ENCODE results near the gene ZNF397. TPM values are rescaled to one million over a fixed set of nuclear protein-coding genes. Genes with fewer than 3 reads are reported as not detected.

ZNF397 gene
- total and polyA plus RNA-seq, 2 of the 13 experiments (the other 11 are each of a cell fraction or from before 2014, with no cell fraction given), result 4.7 to 9.4 TPM

DNA sequence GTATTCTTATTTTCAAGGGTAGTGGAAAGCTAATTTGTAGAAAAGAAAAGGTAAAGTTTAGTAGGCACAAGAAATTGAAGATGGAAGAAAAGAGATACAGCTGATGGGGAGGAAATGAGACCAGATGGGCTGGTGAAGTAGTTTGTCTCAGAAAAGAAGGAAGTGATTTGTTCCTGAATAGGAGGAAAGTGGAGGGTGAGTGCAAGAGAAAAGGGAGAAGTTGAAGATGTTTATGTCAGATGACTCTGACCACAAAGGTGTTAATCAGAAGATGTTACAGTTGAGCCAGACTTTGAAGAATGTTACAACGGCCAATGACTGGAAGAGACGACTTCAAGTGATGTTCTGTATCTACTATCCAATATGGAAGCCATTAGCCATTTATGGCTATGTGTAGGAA lies 28.0 kb downstream of the ZNF397 start:
- CTCF ChIA-PET (ENCODE audit: low intra/inter-chr PET ratio, low total read pairs), result no interaction called here
- intact Hi-C loops (cut with micrococcal nuclease; ENCODE audit: unreplicated experiment) (no loop called here), in situ Hi-C loops (cut with HindIII; ENCODE audit: extremely low pct_ligation_motif_present, low pct_unique_long_range_greater_than_20kb) (no loop called here)
- H2AFZ ChIP-seq (ENCODE audit: low read length), result no peak overlapping the region
- H3K9ac ChIP-seq (ENCODE audit: insufficient read depth, low read depth, low read length), result no peak overlapping the region
- no peaks in the 10 kb centered on the region for H3K4me1 ChIP-seq (ENCODE audit: insufficient read depth, low read length)
- no peaks in the 10 kb centered on the region for H4K20me1 ChIP-seq (ENCODE audit: insufficient read depth, low read length)
- H3K4me2 ChIP-seq (ENCODE audit: low read depth, low read length), result no peak overlapping the region
- POLR2A ChIA-PET, result no interaction called here
- FAIRE-seq, result no peak
- H3K4me3 ChIP-seq (replicated peaks in 1 of 3; ENCODE audit: insufficient read depth in 1 of 3, low read depth in 2 of 3, low read length in 3 of 3), result no peak overlapping the region
- H3K27ac ChIP-seq (ENCODE audit: extremely low read length, insufficient read depth, low read length), result no peak overlapping the region
- H3K9me3 ChIP-seq (ENCODE audit: low read length), result no peaks in the 10 kb centered on the region
- no peak for DNase-seq (ENCODE audit: low spot score)
- no peak for ATAC-seq
- no peaks in the 10 kb centered on the region for H3K27me3 ChIP-seq (ENCODE audit: control insufficient read depth in 1 of 2, insufficient read depth in 2 of 2, low read length in 2 of 2)
- no peak for TF ChIP-seq ZNF850 (CRISPR knock-in tag; conservative IDR thresholded peaks at IDR 0.05)
- TF ChIP-seq, protein P1, sequence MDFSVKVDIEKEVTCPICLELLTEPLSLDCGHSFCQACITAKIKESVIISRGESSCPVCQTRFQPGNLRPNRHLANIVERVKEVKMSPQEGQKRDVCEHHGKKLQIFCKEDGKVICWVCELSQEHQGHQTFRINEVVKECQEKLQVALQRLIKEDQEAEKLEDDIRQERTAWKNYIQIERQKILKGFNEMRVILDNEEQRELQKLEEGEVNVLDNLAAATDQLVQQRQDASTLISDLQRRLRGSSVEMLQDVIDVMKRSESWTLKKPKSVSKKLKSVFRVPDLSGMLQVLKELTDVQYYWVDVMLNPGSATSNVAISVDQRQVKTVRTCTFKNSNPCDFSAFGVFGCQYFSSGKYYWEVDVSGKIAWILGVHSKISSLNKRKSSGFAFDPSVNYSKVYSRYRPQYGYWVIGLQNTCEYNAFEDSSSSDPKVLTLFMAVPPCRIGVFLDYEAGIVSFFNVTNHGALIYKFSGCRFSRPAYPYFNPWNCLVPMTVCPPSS (IDR thresholded peaks at IDR 0.05), result no peak
- TF ChIP-seq RXRB (CRISPR knock-in tag; IDR thresholded peaks at IDR 0.05; ENCODE audit: borderline replicate concordance), result no peak
- no peak for TF ChIP-seq TSC22D2 (CRISPR knock-in tag; IDR thresholded peaks at IDR 0.05; ENCODE audit: borderline replicate concordance)
- TF ChIP-seq ZNF619 (CRISPR knock-in tag; IDR thresholded peaks at IDR 0.05), result no peak
- no peak for TF ChIP-seq ZNF720 (CRISPR knock-in tag; IDR thresholded peaks at IDR 0.05)
- TF ChIP-seq ZNF460 (CRISPR knock-in tag; IDR thresholded peaks at IDR 0.05; ENCODE audit: borderline replicate concordance), result no peak
- no peak for TF ChIP-seq SMAD3 (CRISPR knock-in tag; IDR thresholded peaks at IDR 0.05)
- TF ChIP-seq ZNF253 (CRISPR knock-in tag; IDR thresholded peaks at IDR 0.05; ENCODE audit: borderline replicate concordance), result no peak
- BruUV-seq (replicated peaks), result no TSS peak
- WGBS (ENCODE audit: low lambda C conversion rate), result 91% methylated on average over 2 of the region's 2 CpGs
- H3K36me3 ChIP-seq (replicated peaks in 1 of 2; ENCODE audit: control insufficient read depth in 1 of 2, insufficient read depth in 2 of 2, low read length in 2 of 2), result no peaks in the 10 kb centered on the region
- no peaks in the 10 kb centered on the region for H3K79me2 ChIP-seq (ENCODE audit: insufficient read depth, low read length)

DNA sequence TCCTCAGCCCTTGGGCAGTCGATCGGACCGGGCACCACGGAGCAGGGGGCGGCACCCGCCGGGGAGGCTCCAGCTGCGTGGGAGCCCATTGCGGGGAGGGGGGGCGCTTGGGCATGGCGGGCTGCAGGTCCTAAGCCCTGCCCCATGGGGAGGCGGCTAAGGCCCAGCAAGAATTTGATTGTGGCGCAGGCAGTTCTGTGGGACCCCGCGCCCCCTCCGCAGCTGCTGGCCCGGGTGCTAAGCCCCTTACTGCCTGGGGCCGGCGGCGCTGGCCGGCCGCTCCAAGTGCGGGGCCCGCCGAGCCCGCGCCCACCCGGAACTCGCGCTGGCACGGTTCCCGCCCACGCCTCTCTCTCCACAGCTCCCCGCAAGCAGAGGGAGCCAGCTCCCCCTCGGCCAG lies 30.8 kb downstream of the ZNF397 start:
- H3K79me2 ChIP-seq (ENCODE audit: insufficient read depth, low read length), result no peaks in the 10 kb centered on the region

More for the DNA sequence above, 30.8 kb downstream of the ZNF397 start:
- ATAC-seq (no peak), FAIRE-seq (no peak), DNase-seq (ENCODE audit: low spot score) (no peak)
- no TSS peak for BruUV-seq (replicated peaks)
- intact Hi-C loops (cut with micrococcal nuclease; ENCODE audit: unreplicated experiment) (no loop called here), in situ Hi-C loops (cut with HindIII; ENCODE audit: extremely low pct_ligation_motif_present, low pct_unique_long_range_greater_than_20kb) (no loop called here)
- Histone ChIP-seq H3K4me3 (replicated peaks in 1 of 3; ENCODE audit: insufficient read depth in 1 of 3, low read depth in 2 of 3, low read length in 3 of 3) (no peak overlapping the region), H2AFZ (ENCODE audit: low read length) (no peak overlapping the region), H3K27me3 (ENCODE audit: control insufficient read depth in 1 of 2, insufficient read depth in 2 of 2, low read length in 2 of 2) (no peaks in the 10 kb centered on the region), H3K27ac (ENCODE audit: extremely low read length, insufficient read depth, low read length) (no peak overlapping the region), H3K9ac (ENCODE audit: insufficient read depth, low read depth, low read length) (no peak overlapping the region), H3K36me3 (replicated peaks in 1 of 2; ENCODE audit: control insufficient read depth in 1 of 2, insufficient read depth in 2 of 2, low read length in 2 of 2) (no peaks in the 10 kb centered on the region), H3K4me1 (ENCODE audit: insufficient read depth, low read length) (no peaks in the 10 kb centered on the region), H3K4me2 (ENCODE audit: low read depth, low read length) (no peak overlapping the region), H4K20me1 (ENCODE audit: insufficient read depth, low read length) (no peaks in the 10 kb centered on the region), H3K9me3 (ENCODE audit: low read length) (no peaks in the 10 kb centered on the region)
- CTCF ChIA-PET (ENCODE audit: low intra/inter-chr PET ratio, low total read pairs), result no interaction called here
- POLR2A ChIA-PET, result no interaction called here
- WGBS (ENCODE audit: low lambda C conversion rate), result 95% methylated on average over 18 of the region's 35 CpGs
- TF ChIP-seq, protein P2, sequence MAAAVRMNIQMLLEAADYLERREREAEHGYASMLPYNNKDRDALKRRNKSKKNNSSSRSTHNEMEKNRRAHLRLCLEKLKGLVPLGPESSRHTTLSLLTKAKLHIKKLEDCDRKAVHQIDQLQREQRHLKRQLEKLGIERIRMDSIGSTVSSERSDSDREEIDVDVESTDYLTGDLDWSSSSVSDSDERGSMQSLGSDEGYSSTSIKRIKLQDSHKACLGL (CRISPR knock-in tag; IDR thresholded peaks at IDR 0.05), result no peak
- no peak for TF ChIP-seq ZNF7 (CRISPR knock-in tag; IDR thresholded peaks at IDR 0.05)
- TF ChIP-seq NFKB2 (CRISPR knock-in tag; IDR thresholded peaks at IDR 0.05; ENCODE audit: borderline replicate concordance), result no peak
- TF ChIP-seq ZSCAN12 (CRISPR knock-in tag; IDR thresholded peaks at IDR 0.05), result no peak
- TF ChIP-seq NAIF1 (CRISPR knock-in tag; IDR thresholded peaks at IDR 0.05; ENCODE audit: borderline replicate concordance), result no peak

Data from HepG2 (cell line).